ENCODE measurements around the gene BTD.
"Not testable (repeated sequence)": the region's sequence is repeated elsewhere in the genome, so short reads cannot be mapped to it uniquely, and the experiment has no call there.

BTD gene, protein sequence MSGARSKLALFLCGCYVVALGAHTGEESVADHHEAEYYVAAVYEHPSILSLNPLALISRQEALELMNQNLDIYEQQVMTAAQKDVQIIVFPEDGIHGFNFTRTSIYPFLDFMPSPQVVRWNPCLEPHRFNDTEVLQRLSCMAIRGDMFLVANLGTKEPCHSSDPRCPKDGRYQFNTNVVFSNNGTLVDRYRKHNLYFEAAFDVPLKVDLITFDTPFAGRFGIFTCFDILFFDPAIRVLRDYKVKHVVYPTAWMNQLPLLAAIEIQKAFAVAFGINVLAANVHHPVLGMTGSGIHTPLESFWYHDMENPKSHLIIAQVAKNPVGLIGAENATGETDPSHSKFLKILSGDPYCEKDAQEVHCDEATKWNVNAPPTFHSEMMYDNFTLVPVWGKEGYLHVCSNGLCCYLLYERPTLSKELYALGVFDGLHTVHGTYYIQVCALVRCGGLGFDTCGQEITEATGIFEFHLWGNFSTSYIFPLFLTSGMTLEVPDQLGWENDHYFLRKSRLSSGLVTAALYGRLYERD

DNA sequence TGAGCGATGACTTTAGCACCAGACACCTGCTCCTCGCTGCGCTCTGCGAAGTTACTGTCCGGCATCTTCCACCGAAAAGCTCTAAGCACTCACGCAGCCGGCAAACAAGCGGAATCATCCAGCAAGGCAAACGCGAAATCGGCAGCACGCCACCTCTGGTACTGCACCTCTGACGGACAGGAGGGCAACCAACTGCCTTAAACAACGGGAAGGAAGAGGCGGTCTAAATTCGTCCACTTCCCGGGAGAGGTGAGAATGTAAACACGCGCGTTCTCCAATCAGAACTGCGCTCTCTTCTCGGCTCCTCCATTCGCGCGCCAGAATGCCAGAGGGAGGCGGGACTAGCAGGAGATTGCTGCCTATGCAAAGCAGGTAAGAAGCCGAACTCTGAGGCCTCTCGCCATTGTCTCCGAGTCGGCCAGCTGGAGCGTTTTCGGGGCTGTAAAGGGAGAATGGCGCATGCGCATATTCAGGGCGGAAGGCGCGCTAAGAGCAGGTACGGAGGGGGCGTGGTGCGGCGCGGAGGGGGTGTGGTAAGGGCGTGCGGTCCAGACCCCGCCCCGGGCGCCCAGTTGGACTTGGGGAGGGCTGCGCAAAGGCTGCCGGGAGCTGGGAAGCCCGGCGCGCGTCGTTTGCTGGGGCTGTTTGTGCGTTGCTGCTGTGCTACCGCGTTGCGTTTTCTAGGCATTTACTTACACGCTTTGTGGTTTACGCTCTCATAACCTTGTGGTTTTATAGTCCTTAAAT, at the start of gene BTD, which contains the start of gene HACL1:
Gene BTD, plus strand, starts transcription at position 347 of the 747 bp plus-strand sequence. CDS start 33,695 bp downstream, outside the sequence.
Gene HACL1, minus strand, starts transcription at position 171 of the 747 bp plus-strand sequence. Its CDS starts 106 bp downstream, at position 65.
- no peak for DNase-seq

DNA sequence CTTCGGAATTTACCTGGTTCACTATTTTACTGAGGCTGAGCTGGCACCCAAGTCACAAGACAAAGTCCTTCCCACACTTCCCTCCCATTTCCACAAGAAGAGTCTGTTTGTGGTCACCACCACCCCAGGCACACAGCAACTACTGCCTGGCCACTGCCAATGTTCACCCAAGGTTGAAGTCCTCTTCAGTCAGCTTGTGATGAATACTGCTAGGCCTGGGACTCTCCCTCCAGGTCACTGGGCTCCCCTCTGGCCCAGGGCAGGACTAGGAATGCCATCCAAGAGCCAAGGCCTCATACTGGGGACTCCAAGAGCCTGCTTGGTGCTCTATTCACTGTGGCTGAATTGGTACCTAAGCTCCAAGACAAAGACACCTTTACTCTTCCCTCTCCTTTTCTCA, 49.6 kb upstream of the BTD start:
- no peak for DNase-seq

GRCh38 chr3:15553749-15554148, 47.8 kb upstream of the BTD start:
- no peak for DNase-seq

DNA sequence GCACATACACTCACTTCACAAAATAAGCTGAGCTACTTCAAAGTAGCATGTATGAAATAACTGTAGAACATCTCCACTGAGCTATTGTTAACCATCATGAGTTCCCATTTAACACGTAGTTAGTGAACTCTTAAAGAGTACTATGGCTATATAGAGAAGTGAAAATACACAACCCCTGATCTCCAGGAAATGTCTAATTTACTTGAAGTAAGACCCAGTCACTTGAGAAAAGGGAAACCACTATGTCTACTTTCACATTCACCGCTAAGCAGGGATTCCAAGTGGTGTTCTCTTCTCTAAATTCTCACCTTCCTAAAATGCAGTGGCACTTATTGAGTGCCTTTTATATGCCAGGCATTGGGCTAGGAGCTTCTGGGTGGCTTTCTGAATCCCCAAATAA, 45.0 kb upstream of the BTD start:
- DNase-seq = no peak

GRCh38 chr3:15557511-15557946, 44.0 kb upstream of the BTD start:
- peak; percentile 64 for DNase-seq

GRCh38 chr3:15558581-15558980, 43.0 kb upstream of the BTD start:
- no peak for DNase-seq

GRCh38 chr3:15562560-15562959, 39.0 kb upstream of the BTD start:
- DNase-seq = no peak

DNA sequence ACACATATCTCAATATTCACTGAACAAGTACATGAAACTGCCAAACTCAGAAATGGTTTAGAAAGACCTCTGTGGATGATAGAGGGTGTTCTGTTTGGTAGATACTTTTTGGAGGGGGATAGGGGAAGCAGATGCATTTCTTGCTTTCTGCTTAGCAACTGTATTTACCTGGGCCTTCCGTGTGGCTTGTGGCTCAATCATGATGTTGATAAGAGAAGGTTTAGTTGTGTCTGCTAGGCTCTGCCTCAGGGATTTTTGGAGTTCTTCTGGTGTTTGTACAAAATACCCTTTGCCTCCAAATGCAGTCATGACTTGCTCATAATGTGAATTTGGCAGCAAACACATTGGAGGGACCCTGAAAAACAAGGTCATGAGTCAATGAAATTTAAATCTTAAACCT, 38.4 kb upstream of the BTD start:
- no peak for DNase-seq

GRCh38 chr3:15572138-15572537, 29.4 kb upstream of the BTD start:
- no peak for DNase-seq

DNA sequence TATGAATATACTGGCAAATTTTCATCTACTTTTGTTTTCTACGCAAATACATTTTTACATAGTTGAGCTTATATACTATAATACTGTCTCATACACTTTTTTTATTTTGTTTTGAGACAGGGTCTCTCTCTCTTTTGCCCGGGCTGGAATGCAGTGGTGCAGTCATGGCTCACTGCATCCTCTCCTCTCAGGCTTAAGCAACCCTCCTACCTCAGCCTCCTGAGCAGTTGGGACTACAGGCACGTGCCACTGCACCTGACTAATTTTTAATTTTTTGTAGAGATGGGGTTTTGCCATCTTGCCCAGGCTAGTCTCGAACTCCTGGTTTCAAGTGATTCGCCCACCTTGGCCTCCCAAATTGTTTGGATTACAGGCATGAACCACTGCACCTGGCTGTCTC, 26.1 kb upstream of the BTD start:
- DNase-seq = no peak

- DNase-seq = no peak
Measured at GRCh38 chr3:15576475-15576874, 25.1 kb upstream of the BTD start.

GRCh38 chr3:15578289-15578867, 23.2 kb upstream of the BTD start:
- no peak for DNase-seq

DNA sequence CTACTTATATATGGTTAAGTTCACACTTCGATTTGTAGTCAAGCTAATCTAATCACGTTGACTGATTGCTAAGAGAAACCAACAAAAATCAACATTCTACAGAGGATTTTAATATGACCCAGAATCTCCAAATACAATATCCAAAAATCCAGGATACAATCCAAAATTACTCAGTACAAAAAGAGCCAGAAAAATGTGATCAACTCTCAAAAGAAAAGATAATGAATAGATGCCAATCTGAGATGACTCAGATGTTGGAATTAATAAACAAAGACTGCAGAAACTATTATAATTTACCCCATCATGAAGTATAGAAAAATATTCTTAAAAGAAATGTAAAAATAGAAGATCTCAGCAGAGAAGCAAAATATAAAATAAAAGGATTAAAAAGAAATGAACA, 22.5 kb upstream of the BTD start:
- no peak for DNase-seq

- no peak for DNase-seq
Measured at GRCh38 chr3:15581471-15582394, 19.8 kb upstream of the BTD start.

- no peak for DNase-seq
Measured at GRCh38 chr3:15585111-15585845, 16.3 kb upstream of the BTD start.

- DNase-seq = no peak
Measured at GRCh38 chr3:15591242-15591641, 10.3 kb upstream of the BTD start.

- DNase-seq = no peak
Measured at GRCh38 chr3:15591928-15592327, 9.6 kb upstream of the BTD start.

DNA sequence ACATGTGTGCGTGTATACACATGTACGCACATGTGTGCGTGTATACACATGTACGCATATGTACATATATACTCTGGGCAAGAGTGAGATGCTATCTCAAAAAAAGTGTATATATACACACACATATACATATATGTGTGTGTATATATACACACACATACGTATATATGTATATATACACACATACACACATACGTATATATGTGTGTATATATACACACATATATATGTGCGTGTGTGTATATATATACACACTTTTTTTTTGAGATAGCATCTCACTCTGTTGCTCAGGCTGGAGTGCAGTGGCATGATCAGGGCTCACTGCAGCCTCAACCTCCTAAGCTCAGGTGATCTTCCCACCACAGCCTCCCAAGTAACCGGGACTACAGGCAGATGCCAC, 8.6 kb upstream of the BTD start:
- DNase-seq = no peak

DNA sequence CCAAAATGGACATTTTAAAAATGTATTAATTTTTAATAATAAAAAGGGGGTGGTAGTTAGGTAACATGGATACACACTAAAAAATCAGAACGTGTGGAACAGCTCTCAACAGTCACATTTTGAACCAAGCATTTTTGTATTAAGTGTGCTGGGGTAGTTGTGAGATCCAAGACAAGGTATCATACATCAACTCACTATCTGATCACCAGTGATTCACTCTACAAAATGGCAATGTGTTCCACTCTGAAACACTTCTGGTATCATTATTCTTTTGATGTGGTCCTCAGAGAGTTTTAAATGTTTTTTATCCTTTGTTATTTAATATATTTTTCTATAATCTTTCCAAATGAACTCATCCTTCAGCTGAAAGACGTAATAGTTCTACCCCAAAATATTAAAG, 5.6 kb upstream of the BTD start:
- no peak for DNase-seq

- DNase-seq = no peak
Measured at GRCh38 chr3:15601046-15601398, 523 bp upstream of the BTD start.

DNA sequence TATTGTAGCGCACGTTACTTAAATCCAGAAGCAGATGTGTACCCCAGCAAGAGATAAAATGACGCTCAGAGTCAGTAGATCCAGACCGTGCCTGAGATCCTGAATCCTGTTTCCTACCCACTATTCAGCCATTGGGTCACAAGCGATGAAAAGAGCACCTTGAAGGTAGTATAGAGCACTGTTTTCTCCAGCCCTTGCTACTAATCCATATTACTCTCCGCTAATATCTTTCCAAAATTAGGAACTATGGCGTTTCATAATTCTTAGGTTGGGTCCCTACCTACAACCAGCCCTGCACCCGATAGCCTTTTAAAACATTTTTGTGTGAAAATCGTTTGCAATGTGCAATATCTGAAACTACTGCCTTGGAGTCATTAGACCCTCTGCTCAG, 596 bp downstream of the BTD start:
- no peak for DNase-seq

- not testable (repeated sequence) for DNase-seq
Measured at GRCh38 chr3:15602816-15603215, 1.3 kb downstream of the BTD start.

Data from NCI-H69 (cell line).